HepG2 (cell line): ENCODE measurements around the gene GTF2A2. TPM values are rescaled to one million over a fixed set of nuclear protein-coding genes. Genes with fewer than 3 reads are reported as not detected.

ENCODE experiments used
- FOXC1 ChIP-seq: sonication (generic); formaldehyde crosslinking; IDR thresholded peaks from 2 replicates; pipeline ENCODE4 v1.8.0; 2022; ENCODE audit warnings: mild to moderate bottlenecking, missing genetic modification reagents, borderline replicate concordance
- HDAC1 ChIP-seq: sonication (generic); formaldehyde crosslinking; IDR thresholded peaks from 2 replicates; pipeline ENCODE4 v1.5.1; 2020; ENCODE audit warnings: mild to moderate bottlenecking, missing genetic modification reagents
- MED8 ChIP-seq: sonication (generic); formaldehyde crosslinking; IDR thresholded peaks from 2 replicates; pipeline ENCODE4 v1.8.1; 2023; ENCODE audit warnings: mild to moderate bottlenecking, missing genetic modification reagents; ENCODE audit not compliant: insufficient replicate concordance
- MEIS1 ChIP-seq: sonication (generic); formaldehyde crosslinking; IDR thresholded peaks from 2 replicates; pipeline ENCODE4 v1.9.0; 2021; ENCODE audit warnings: mild to moderate bottlenecking, missing genetic modification reagents, moderate library complexity, borderline replicate concordance
- MIXL1 ChIP-seq: IDR thresholded peaks from 2 replicates; pipeline ENCODE4 v1.6.1; 2016
- NFIC ChIP-seq: IDR thresholded peaks from 2 replicates; pipeline ENCODE4 v1.6.1; 2012; ENCODE audit warnings: mild to moderate bottlenecking, low read length, inconsistent platforms
- PAX8 ChIP-seq: sonication (generic); formaldehyde crosslinking; IDR thresholded peaks from 2 replicates; pipeline ENCODE4 v1.8.0; 2022; ENCODE audit warnings: mild to moderate bottlenecking, missing genetic modification reagents, borderline replicate concordance
- PHF20 ChIP-seq: sonication (generic); formaldehyde crosslinking; IDR thresholded peaks from 2 replicates; pipeline ENCODE4 v1.5.0; 2020; ENCODE audit warnings: mild to moderate bottlenecking, missing genetic modification reagents
- POGZ ChIP-seq: sonication (generic); formaldehyde crosslinking; IDR thresholded peaks from 2 replicates; pipeline ENCODE4 v1.4.0; 2020; ENCODE audit warnings: mild to moderate bottlenecking, missing genetic modification reagents
- RFX3 ChIP-seq: IDR thresholded peaks from 2 replicates; pipeline ENCODE4 v1.6.1; 2016; ENCODE audit warnings: missing biosample characterization, missing genetic modification reagents
- TSC22D2 ChIP-seq: sonication (generic); formaldehyde crosslinking; IDR thresholded peaks from 2 replicates; pipeline ENCODE4 v1.5.1; 2020; ENCODE audit warnings: missing genetic modification reagents, mild to moderate bottlenecking, borderline replicate concordance
- ZFP37 ChIP-seq: sonication (generic); formaldehyde crosslinking; IDR thresholded peaks from 2 replicates; pipeline ENCODE4 v1.4.0; 2020; ENCODE audit warnings: missing genetic modification reagents, borderline replicate concordance
- ZNF251 ChIP-seq: sonication (generic); formaldehyde crosslinking; IDR thresholded peaks from 2 replicates; pipeline ENCODE4 v1.9.0; 2021; ENCODE audit warnings: mild to moderate bottlenecking, missing genetic modification reagents
- ZNF589 ChIP-seq: sonication (generic); formaldehyde crosslinking; conservative IDR thresholded peaks from 2 replicates; pipeline ENCODE4 v1.8.0; 2022; ENCODE audit warnings: mild to moderate bottlenecking, moderate library complexity, missing genetic modification reagents
- ZNF782 ChIP-seq: sonication (generic); formaldehyde crosslinking; IDR thresholded peaks from 2 replicates; pipeline ENCODE4 v1.4.0; 2020; ENCODE audit warnings: missing genetic modification reagents, mild to moderate bottlenecking, borderline replicate concordance
- polyA plus RNA-seq, 8 experiments: library from polyadenylated mRNA; depleted of rRNA in 3 of 8; stranded (reverse) in 7 of 8; unstranded in 1 of 8; fragments of >200 nt; fragmentation: Illumina TruSeq in 4 of 8; extraction: Trizol in 4 of 8; gene quantifications; 2 replicates each; pipeline versions ENCODE4 v1.2.1 to v1.2.3, GENCODE V29; 2011 to 2016; ENCODE audit warnings: low read depth in 4 of 8, missing spikeins in 1 of 8, mixed read lengths in 1 of 8; ENCODE audit not compliant: insufficient read depth in 1 of 8
- total RNA-seq, 5 experiments: library from RNA; depleted of rRNA; stranded (reverse); fragments of >200 nt; fragmentation: Illumina TruSeq; extraction: Trizol; gene quantifications; 2 replicates each; pipeline ENCODE4 v1.2.3, GENCODE V29; 2016; ENCODE audit warnings: low read depth in 1 of 5
- TF ChIP-seq, protein P1 (sequence below), 2 experiments: IDR thresholded peaks; 2 replicates each; pipeline ENCODE4 v1.6.1; 2011 to 2012; ENCODE audit warnings: low read length in 2 of 2, borderline replicate concordance in 1 of 2, low read depth in 1 of 2, mild to moderate bottlenecking in 1 of 2, moderate library complexity in 1 of 2
- TF ChIP-seq, protein P2 (sequence below): sonication (generic); formaldehyde crosslinking; IDR thresholded peaks from 2 replicates; pipeline ENCODE4 v1.4.0; 2020; ENCODE audit warnings: missing genetic modification reagents
- TF ChIP-seq, protein P3 (sequence below): sonication (generic); formaldehyde crosslinking; IDR thresholded peaks from 2 replicates; pipeline ENCODE4 v1.5.1; 2020; ENCODE audit warnings: mild to moderate bottlenecking, missing genetic modification reagents, moderate library complexity
- TF ChIP-seq, protein P4 (sequence below): sonication (generic); formaldehyde crosslinking; IDR thresholded peaks from 2 replicates; pipeline ENCODE4 v1.8.1; 2023; ENCODE audit warnings: mild to moderate bottlenecking, inconsistent platforms, moderate library complexity, missing genetic modification reagents, borderline replicate concordance

Gene GTF2A2
- total and polyA plus RNA-seq, 2 of the 13 experiments (the other 11 are each of a cell fraction or from before 2014, with no cell fraction given) = 24.4 to 106 TPM

DNA sequence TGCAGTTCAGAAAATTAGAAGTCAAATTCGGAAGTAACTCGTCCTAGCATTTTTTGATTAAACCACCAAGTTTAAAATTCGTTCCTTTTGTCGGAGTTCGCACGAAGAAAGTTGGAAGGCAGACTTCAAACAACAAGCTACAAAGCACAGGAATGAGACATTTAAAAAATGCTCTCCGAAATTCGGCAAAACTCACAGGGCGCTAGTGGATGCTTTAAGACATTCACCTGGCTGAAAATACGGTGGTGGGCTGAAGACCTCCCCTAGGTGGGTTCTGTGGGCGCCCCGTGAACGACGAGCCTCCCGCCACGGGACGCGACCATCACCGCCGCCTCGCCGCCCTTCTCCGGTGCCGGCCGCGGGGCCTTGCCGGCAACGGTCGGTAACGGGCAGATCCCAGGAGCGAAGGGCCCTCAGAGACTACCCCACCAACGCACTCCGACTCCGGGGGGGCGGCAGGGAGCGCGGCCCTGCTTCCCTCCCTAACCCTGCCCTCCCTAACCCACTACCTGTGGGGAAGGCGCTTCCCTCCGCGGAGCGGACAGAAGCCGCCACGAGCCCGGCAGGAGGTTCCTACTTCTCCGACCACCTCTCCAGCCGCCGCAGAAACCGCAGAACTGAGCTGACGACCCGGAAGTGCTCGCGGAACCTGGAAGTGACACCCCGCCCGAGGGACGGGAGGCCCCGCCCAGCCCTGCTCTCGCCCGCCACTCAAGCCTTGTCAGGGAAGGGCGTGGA lies at the start of gene GTF2A2 (continued):
- TF ChIP-seq, protein P1, sequence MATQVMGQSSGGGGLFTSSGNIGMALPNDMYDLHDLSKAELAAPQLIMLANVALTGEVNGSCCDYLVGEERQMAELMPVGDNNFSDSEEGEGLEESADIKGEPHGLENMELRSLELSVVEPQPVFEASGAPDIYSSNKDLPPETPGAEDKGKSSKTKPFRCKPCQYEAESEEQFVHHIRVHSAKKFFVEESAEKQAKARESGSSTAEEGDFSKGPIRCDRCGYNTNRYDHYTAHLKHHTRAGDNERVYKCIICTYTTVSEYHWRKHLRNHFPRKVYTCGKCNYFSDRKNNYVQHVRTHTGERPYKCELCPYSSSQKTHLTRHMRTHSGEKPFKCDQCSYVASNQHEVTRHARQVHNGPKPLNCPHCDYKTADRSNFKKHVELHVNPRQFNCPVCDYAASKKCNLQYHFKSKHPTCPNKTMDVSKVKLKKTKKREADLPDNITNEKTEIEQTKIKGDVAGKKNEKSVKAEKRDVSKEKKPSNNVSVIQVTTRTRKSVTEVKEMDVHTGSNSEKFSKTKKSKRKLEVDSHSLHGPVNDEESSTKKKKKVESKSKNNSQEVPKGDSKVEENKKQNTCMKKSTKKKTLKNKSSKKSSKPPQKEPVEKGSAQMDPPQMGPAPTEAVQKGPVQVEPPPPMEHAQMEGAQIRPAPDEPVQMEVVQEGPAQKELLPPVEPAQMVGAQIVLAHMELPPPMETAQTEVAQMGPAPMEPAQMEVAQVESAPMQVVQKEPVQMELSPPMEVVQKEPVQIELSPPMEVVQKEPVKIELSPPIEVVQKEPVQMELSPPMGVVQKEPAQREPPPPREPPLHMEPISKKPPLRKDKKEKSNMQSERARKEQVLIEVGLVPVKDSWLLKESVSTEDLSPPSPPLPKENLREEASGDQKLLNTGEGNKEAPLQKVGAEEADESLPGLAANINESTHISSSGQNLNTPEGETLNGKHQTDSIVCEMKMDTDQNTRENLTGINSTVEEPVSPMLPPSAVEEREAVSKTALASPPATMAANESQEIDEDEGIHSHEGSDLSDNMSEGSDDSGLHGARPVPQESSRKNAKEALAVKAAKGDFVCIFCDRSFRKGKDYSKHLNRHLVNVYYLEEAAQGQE (IDR thresholded peaks at IDR 0.05; ENCODE audit: borderline replicate concordance in 1 of 2, low read depth in 1 of 2, low read length in 2 of 2) = peak in 1 of 2 experiments; percentile 30; a peak in 1 of 4 replicates
- TF ChIP-seq FOXC1 (CRISPR knock-in tag) = peak; percentile 71; the same call in 1 of the 2 replicates
- TF ChIP-seq ZNF589 (CRISPR knock-in tag) = 0 out of 2 replicates have a peak, but pooled peaks have one; percentile 38
- peak; percentile 85; the same call in 1 of the 2 replicates for TF ChIP-seq ZNF251 (CRISPR knock-in tag)
- no peak; the same call in 1 of the 2 replicates for TF ChIP-seq ZFP37 (CRISPR knock-in tag)
- no peak for TF ChIP-seq MIXL1 (CRISPR knock-in tag)
- peak; percentile 86 for TF ChIP-seq MEIS1
- TF ChIP-seq PHF20 (CRISPR knock-in tag) = peak; percentile 89
- peak; percentile 42; the same call in 1 of the 2 replicates for TF ChIP-seq PAX8 (CRISPR knock-in tag)
- peak; percentile 45 for TF ChIP-seq MED8 (CRISPR knock-in tag)
- peak; percentile 94 for TF ChIP-seq ZNF782 (CRISPR knock-in tag)
- TF ChIP-seq, protein P2, sequence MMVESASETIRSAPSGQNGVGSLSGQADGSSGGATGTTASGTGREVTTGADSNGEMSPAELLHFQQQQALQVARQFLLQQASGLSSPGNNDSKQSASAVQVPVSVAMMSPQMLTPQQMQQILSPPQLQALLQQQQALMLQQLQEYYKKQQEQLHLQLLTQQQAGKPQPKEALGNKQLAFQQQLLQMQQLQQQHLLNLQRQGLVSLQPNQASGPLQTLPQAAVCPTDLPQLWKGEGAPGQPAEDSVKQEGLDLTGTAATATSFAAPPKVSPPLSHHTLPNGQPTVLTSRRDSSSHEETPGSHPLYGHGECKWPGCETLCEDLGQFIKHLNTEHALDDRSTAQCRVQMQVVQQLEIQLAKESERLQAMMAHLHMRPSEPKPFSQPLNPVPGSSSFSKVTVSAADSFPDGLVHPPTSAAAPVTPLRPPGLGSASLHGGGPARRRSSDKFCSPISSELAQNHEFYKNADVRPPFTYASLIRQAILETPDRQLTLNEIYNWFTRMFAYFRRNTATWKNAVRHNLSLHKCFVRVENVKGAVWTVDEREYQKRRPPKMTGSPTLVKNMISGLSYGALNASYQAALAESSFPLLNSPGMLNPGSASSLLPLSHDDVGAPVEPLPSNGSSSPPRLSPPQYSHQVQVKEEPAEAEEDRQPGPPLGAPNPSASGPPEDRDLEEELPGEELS (CRISPR knock-in tag) = no peak
- TF ChIP-seq TSC22D2 = no peak; the same call in 1 of the 2 replicates
- peak; percentile 86 for TF ChIP-seq HDAC1
- peak; percentile 77 for TF ChIP-seq POGZ (CRISPR knock-in tag)
- no peak for TF ChIP-seq NFIC
- TF ChIP-seq, protein P3, sequence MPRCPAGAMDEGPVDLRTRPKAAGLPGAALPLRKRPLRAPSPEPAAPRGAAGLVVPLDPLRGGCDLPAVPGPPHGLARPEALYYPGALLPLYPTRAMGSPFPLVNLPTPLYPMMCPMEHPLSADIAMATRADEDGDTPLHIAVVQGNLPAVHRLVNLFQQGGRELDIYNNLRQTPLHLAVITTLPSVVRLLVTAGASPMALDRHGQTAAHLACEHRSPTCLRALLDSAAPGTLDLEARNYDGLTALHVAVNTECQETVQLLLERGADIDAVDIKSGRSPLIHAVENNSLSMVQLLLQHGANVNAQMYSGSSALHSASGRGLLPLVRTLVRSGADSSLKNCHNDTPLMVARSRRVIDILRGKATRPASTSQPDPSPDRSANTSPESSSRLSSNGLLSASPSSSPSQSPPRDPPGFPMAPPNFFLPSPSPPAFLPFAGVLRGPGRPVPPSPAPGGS = peak; percentile 59; the same call in 1 of the 2 replicates
- no peak for TF ChIP-seq RFX3
- TF ChIP-seq, protein P4, sequence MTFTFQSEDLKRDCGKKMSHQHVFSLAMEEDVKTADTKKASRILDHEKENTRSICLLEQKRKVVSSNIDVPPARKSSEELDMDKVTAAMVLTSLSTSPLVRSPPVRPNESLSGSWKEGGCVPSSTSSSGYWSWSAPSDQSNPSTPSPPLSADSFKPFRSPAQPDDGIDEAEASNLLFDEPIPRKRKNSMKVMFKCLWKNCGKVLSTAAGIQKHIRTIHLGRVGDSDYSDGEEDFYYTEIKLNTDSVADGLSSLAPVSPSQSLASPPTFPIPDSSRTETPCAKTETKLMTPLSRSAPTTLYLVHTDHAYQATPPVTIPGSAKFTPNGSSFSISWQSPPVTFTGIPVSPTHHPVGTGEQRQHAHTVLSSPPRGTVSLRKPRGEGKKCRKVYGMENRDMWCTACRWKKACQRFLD = 0 out of 2 replicates have a peak, but pooled peaks have one; percentile 84
